Thyroid gland (tissue), 4 donors: Measurements from ENCODE around the gene PTPRC.

ENCODE experiments used
- POLR2A ChIP-seq, 2 donors: fragments of 450-650 bp; IDR thresholded peaks; one replicate each; pipeline ENCODE4 v1.6.1; 2017; ENCODE audit warnings: antibody characterized with exemption in 2 of 2, mild to moderate bottlenecking in 2 of 2, moderate library complexity in 1 of 2
- TF ChIP-seq, protein P1 (sequence below), 6 experiments: fragments of 200-600 bp in 3 of 6; fragments of 450-650 bp in 3 of 6; sonication (generic) in 3 of 6; IDR thresholded peaks; one replicate each; pipeline ENCODE4 v1.5.1; 2016 to 2019; ENCODE audit warnings: antibody characterized with exemption in 6 of 6, mild to moderate bottlenecking in 2 of 6, inconsistent platforms in 1 of 6, moderate library complexity in 1 of 6

GRCh38 chr1:198607714-198608113, 31.1 kb upstream of the PTPRC start:
- TF ChIP-seq, protein P1, sequence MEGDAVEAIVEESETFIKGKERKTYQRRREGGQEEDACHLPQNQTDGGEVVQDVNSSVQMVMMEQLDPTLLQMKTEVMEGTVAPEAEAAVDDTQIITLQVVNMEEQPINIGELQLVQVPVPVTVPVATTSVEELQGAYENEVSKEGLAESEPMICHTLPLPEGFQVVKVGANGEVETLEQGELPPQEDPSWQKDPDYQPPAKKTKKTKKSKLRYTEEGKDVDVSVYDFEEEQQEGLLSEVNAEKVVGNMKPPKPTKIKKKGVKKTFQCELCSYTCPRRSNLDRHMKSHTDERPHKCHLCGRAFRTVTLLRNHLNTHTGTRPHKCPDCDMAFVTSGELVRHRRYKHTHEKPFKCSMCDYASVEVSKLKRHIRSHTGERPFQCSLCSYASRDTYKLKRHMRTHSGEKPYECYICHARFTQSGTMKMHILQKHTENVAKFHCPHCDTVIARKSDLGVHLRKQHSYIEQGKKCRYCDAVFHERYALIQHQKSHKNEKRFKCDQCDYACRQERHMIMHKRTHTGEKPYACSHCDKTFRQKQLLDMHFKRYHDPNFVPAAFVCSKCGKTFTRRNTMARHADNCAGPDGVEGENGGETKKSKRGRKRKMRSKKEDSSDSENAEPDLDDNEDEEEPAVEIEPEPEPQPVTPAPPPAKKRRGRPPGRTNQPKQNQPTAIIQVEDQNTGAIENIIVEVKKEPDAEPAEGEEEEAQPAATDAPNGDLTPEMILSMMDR (IDR thresholded peaks at IDR 0.05) = no peak
- no peak for TF ChIP-seq POLR2A (IDR thresholded peaks at IDR 0.05)
